Suppressor macrophage (primary cell): Measurements from ENCODE around the gene BPIFB2.

Source experiments
- DNase-seq, 4 experiments: peaks; one replicate each; pipeline ENCODE4 v3.0.0-alpha.2; 2020 to 2022

Gene BPIFB2

DNA sequence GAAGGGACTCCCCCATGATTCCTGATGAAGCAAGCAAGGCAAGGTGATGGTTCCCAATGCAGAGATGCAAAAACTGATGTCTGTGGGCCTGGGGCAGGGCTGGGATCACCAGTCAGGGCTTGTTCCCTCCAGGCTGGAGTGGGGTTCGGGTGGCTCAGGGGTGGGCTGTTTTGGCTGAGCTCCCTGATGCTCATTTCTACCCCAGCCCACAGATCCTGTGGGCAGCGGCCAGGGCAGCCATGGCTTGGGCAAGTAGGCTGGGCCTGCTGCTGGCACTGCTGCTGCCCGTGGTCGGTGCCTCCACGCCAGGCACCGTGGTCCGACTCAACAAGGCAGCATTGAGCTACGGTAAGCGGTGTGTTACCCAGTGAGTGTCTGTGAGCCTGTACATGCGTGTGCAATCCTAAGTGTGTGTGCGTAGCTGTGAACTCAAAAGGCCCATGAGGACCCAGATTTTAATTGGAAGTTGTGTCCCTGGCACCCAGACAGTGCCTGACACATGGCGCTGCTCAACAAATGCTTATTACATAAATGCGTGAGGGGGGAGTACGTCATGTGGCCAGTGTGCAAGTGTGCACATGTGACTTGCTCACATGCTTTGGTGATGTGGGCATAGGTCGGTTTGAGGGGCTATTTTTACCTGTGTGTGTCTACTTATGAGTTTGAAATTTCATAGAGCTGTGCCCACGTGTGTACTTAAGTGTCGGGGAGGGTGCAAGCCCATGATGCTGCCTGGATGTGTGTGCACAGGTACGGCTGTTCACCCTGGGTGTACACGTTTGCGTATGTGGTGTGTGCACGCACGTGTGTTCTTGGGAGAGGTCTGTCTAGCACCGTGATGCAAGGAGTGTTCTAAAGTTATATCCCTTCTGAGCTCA is 1.1 kb downstream of the BPIFB2 start:
- no peak for DNase-seq

DNA sequence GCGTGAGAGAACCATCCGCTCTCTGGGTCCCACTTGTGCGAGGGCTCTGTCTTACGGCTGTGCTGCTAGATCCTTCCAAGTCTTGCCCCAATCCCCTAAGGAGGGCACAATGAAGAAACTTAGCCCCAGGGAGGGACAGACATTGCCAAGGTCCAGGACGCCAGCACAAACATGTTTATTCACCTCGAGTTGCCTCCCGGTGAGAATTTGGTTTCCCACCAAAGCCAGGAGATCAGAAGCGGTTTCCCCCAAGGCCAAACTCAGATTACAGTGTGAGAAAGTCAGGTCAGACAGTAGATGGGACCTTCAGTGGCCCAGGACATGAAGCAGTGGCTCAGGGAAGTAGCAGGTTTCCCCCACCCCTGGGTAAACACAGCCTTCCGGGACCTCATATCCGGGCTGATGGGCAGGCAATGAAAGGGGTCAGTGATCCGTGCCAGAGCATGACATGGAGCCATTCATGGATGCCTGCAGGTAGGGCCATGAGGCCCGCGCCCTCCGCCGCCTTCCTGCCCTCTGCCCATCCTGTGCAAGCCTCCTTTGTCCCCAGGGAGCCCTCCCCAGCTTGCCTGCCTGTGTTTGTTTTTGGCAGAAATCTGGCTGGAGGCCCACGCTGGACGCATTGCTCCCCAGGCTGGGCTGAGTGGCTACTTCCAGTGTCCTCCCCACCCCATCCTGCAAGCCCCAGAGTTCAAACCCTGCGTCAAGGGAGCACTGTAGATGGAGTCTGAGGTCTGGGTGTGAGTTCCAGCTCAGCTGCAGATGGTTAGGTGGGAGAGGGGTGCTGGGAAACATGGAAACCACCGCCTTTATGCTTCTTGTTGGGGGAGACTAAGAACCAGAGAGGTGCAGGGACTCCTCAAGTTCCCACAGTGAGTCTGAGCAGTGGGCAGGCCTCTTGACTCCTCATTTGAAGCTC is 2.0 kb downstream of the BPIFB2 start:
- DNase-seq, result no peak

DNA sequence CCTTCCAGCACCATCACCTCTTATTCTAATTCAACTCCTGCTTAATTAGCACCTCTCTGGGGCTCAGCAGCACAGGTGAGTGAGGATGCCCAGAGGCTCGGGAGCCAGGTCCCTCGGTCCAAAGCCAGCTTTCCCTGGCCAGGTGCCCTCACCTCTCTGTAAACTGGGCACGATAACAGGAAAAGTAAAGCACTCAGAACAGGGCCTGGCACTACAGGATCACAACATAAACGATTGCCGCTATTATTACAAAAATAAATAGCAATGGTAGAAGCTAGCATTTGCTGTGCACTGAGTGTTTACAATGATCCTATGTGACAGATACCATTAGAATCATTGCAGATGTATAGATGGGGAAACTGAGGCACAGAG is 2.6 kb downstream of the BPIFB2 start:
- no peak for DNase-seq

DNA sequence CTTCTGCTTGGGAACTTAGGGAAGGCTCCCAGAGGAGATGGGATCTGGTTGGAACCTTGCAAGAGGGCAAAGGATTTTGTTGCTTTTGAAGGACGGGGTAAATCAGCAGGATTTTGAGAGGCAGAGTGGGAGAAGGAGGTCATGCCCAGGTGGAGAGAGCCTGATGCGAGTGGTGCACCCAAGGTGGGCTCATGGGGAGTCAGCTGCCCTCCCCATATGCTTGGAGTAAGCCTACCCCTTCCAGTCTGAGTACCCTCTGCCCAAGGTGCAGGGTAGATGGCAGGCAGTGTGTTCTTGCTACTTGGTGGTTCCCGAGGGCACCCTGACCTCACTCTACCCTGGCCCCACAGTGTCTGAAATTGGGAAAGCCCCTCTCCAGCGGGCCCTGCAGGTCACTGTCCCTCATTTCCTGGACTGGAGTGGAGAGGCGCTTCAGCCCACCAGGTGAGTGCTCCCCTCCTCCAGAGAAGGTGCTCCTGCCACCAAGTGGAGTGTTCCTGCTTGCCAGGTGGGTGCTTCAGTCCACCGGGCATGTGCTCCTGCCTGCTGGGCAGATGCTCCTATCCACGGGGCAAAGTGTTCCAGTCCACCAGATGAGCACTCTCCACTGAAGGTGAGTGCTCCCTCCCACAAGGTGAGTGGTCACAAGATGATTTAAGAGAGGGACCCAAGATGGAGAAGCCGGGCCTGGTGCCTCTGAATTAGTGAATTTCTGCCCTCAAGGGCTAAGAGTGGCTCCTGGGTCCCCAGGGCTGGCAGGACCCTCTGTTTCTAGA is 3.4 kb downstream of the BPIFB2 start:
- no peak for DNase-seq

DNA sequence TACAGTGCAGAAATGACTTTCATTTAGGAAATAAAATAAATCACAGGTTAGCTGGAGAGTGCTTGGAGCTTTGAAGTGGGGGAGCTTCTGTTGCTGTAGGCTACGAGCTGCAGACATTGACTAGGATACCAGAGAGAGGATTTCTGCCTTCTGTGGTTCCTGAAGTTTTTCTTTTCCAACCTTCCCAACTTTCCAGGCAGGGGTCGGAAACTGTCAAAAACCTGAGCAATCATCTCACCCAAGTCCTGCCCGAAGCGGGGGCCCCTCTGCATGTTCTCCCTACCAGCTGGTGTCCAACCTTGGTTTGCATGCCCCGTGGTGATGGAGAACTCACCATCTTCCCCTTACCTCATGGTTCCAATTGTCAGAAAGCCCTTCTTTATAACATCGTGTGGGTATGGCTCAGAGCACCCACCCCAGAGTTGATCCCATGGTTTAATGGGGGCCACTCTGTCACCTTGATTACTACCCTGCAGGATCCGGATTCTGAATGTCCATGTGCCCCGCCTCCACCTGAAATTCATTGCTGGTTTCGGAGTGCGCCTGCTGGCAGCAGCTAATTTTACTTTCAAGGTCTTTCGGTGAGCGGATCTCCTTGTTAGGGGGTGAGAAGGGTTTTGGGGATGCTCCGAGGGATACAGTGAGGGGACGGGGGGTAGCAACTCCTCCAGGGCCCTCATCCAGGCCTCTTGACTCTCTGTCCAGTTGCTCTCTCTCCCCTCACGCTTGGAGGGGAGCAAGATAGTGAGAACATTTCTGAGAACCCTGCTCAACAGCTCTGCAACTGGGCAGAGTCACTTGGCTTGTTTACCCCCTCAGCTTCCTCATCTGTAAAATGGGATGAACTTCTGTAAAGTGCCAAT is 5.1 kb downstream of the BPIFB2 start:
- DNase-seq, result no peak

DNA sequence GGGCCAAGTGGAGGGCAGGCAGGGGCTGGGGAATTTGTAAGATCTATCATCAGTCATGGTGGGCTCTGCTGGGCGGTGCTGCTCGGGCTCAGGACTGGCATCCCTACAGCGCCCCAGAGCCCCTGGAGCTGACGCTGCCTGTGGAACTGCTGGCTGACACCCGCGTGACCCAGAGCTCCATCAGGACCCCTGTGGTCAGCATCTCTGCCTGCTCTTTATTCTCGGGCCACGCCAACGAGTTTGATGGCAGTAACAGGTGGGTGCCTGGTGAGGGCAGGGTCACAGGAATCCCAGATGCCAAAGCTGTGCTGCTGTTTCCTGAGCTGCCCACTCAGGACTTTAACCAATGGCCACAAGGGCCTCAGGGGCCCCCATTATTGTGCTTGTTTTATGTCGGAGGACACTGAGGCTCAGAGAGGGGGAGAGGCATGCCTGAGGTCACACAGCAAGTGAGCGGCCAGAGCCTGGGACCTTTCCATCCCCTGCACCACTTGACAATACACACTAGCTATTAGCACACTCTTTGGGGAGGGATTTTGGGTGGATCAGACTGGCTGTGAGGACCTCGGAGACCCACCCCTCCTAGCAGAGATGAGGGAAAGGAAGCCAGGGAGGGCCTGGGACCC is 6.3 kb downstream of the BPIFB2 start:
- DNase-seq, result no peak

DNA sequence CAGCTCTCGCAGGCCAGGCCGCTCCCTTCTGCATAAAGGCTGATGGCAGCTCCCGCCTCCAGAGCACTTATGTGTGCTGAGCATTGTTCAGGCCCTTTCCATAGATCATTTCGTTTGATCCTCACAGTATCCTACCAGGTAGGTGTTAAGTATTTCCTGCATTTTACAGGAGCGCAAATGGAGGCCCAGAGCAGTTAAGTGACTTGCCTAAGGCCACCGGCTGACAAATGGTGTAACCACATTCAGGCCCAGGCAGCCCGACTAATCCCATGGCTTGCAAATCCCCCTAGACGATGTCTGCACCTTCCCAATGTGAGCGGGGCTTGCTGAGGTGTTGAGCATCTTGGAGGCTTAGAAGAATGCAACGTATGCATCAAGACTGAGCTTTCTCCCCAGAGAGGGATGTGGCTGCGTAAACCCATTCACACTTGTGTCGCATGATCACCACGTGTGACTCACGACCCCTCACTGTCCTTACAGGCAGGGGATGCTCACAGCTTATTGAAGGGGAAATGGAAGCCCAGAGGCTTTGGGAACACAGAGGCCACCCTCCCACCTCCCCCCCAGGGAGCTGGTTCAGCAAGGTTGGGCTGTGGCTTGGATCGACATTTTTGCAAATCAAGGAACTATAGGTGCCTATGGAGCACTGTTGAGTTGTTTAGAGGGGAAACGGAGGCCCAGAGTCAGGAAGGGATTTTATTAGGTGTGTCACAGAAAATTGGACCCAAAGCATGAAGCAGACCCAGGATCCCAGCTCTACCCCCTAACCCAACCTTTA is 7.0 kb downstream of the BPIFB2 start:
- DNase-seq, result no peak

DNA sequence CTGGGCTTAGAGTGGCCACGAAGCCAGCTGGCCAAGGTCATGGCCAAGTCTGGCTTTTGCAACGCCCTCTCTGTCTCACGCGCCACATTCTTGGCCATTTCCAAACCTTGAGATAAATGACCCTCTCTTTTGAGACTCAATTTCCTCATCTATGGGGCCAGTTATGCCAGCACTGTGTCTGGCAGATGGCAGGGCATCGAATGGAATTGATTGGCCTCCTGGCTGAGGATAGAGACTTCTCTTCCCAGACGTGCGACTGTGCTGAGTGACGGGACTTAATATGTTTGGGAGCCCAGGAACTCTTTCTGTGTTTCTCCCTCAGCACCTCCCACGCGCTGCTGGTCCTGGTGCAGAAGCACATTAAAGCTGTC is 7.6 kb downstream of the BPIFB2 start:
- DNase-seq, result no peak

DNA sequence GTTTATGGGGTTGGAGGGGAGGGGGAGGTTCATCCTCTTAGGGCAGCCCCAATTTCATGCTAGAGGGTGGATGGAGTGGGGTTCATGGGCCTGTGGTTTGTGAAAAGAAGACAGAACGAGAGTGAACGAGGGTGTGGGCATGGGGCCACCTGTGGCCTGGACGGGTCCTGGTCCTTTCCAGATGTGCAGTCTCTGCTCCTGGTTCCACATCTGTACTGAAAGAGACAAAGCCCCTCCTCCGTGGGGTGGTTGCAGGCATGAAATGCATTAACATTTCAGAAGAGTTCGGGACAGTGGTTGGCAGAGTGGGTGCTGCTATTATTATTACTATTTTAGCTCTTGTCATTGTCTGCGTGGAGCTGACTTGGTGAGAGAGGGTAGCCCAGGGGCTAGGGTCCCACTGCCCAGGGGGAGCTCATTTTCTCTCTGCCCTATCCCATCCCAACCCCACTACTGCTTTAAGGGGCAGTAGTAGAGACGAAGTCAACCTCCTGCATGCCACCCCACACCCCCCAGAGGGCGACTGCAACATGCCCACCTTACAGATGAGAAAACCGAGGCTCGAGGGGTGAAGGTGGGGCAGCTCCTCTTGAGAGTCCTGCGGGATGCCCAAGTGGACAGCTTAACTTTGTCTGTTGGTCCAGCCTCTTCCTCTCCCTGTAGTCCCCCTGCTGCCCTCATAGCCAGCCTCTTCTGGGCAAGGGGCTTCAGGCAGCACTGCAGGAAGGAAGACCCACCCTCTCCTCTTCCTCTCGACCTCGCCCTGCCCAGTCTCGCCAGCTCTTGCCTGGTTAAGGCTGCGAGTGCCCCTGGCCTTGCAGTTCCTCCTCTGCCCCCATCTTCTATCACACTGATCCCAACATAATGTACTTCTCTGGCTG is 8.4 kb downstream of the BPIFB2 start:
- no peak for DNase-seq

DNA sequence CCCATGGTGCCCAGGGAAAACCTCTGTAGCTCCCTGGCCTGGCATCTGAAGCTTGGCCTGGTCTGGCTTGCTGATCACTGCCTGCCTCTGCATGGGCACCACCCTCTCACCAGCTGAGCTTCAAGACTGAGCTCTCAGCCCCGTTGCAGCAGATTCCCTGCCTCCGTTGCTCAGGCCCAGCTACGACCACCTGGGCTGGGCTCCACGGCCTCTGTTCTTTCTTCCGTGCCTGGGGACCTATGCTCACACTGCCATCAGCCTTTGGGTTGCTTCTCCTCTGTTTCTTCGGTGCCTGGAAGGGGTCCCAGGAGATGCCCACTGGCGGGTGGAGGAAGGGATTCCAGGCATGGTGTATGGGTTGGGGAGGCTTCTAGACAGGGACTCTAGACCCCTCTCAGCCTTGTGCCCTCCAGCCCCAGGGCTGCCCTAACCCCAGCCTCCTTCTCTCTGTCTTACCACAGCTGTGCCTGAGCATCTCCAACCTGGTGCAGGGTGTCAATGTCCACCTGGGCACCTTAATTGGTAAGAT is 9.1 kb downstream of the BPIFB2 start:
- no peak for DNase-seq

DNA sequence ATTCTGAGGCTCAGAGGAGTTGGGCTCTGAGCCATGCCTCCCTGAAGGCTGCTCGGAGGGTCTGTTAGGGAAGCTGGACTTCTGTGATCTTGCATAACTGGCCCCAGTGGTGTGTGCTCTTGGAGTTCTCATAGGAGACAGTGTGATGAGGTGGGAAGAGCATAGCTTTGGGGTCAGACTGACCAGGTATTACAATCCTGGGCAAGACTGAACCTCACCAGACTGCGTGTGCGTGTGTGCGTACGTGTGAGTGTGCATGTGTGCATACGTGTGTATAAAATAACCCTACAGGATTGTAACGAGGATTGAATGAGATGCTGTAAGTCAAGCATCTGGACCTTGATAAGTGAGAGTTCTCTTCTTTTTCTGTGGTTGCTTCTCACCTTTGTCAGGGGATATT is 10.0 kb downstream of the BPIFB2 start:
- DNase-seq, result no peak

DNA sequence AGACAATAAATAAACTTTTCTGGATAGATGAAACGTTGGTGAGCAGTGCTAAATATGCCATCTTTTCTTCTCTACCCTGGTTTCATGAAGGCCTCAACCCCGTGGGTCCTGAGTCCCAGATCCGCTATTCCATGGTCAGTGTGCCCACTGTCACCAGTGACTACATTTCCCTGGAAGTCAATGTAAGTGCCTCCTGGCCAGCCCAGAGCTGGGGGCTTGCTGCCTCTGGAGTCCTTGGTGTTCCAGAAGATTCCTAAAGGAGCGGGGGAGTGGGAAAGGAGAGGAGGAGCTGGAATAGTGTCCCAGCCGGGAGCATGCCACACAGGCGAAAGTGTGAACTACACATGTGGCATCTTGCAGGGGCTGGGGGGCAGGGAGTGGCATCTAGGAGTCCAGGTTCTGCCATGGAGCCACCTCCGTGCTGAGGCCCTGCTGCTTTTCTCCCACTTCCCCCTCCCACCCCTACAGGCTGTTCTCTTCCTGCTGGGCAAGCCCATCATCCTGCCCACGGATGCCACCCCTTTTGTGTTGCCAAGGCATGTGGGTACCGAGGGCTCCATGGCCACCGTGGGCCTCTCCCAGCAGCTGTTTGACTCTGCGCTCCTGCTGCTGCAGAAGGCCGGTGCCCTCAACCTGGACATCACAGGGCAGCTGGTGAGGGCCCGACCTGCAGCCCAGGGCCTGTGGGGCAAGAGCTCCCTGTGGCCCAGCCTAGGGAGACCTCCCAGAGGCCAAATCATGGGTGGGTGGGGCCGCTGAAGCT is 10.8 kb downstream of the BPIFB2 start:
- DNase-seq, result no peak

DNA sequence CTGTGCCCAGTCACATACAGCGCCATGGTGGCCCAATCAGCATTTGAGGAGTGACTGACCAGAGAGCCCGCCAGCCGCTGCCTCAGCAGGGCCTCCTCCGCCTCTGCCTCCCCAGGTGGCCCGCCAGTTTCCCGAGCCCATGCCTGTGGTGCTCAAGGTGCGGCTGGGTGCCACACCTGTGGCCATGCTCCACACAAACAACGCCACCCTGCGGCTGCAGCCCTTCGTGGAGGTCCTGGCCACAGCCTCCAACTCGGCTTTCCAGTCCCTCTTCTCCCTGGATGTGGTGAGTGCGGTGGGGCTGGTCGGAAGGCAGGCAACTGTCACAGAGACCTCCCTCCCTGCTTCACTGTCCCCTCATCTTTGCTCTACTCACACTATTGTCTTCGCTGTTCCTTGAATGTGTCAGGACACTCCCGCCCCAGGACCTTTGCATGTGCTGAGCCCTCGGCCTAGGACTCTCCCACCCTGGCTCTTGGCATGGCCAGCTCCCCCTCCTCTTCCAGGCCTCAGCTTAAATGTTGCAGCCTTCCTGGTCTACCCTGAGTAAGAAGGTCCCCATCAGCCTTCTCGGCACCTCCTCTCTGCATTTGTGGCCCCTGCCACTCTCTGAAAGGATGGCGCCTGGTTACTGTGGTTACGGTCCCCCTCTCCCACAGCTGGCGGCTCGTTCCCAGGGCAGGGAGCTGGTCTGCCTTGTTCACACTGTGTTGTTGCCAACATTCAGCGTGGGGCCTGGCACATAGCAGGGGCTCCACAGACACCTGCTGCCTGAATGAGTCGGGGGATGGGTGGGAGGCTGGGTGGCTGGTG is 12.2 kb downstream of the BPIFB2 start:
- no peak for DNase-seq

DNA sequence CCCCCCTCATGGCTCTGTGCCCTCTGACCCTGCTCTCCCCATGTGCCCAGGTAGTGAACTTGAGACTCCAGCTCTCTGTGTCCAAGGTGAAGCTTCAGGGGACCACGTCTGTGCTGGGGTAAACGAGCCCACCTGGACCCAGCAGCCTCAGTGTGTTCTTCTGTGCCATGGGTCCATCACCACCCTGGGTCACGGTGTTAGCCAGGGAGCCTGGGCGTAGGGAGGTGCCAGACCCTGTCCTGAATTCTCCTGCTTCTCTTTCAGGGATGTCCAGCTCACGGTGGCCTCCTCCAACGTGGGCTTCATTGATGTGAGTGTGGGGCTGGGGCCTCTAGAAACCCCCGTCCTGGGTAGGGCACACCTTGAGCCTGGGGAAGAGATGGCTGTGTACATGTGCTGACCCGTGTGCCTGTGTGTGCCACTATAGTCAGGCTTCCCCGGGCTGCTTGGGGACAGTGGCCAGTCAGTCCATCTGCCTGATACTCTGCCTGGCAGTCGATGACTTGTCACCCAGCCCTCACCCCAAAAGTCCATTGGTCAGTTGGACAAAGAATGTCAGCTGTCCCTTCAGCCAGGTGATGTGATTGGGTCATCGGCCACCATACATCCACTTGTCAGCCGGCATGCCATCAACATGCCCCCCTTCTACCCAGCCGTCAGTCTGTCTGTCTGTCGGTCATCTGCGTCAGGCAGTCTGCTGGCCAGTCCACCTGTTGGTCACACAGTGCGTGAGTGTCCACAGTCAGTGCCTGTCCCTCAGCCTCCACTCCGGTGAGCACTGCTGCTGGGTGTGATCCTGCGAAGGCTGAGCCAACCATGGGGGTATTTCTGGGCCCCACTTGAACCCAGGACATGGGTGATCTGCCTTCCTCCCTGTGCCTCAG is 13.0 kb downstream of the BPIFB2 start:
- no peak for DNase-seq

DNA sequence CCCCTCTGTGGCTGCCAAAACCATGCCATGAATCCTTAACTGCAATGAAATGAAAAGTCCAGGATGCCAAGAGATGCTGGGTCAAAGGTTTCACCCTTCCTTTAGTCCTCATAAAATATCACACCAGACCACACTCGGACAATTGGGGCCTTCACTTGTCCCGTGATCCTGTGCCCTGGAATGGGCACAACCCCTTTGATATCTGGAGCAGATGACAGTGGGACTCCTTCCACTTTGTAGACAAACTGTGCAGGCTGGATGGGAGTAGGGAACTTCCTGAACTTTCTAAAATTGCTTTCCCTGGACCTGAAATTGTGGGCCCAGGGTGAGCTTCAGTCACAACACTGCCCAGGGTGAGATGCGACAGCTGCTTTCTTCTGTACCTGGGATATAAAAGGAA is 14.4 kb downstream of the BPIFB2 start:
- no peak for DNase-seq

DNA sequence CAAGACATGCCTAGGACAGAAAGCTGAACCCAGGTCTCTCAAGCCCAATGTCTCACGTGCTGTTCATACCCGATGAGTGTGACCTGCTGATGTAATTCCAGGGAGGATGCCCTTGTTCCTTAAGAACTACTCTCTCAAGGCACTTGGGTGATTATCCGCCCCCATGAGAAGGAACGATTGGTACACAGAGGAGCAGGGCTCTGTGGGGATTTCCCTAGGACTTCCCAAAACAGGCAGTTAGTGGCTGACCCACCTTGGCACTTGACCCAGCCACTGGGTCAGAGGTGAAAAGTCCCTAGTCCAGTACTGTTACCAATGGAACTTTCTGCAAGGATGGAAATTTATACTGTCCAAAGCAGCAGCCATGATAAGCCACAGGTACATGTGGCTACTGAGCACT is 14.8 kb downstream of the BPIFB2 start:
- DNase-seq, result peak; percentile 44 to 75 (median 65)
